GM21529 (cell line): ENCODE measurements around the gene POC1A.
A peak's percentile ranks its signal among the peaks of the same experiment; 100 is the strongest.

Experiments
- ATAC-seq: cut with Tn5 transposase; IDR thresholded peaks from one replicate; pipeline ENCODE4 v1.9.1; 2021; ENCODE audit not compliant: unreplicated experiment

Gene POC1A

GRCh38 chr3:52154135-52155094, at the start of gene POC1A:
Gene POC1A (minus strand): TSS chr3:52154423. CDS start chr3:52154372, 51 bp downstream.
- ATAC-seq, result peak; percentile 80

- ATAC-seq, result no peak
Observed at GRCh38 chr3:52203701-52204100, 49.5 kb upstream of the POC1A start.

- no peak for ATAC-seq
Observed at GRCh38 chr3:52202384-52203077, 48.3 kb upstream of the POC1A start.

GRCh38 chr3:52200981-52201679, 46.9 kb upstream of the POC1A start:
- no peak for ATAC-seq

- no peak for ATAC-seq
Observed at GRCh38 chr3:52198643-52199608, 44.7 kb upstream of the POC1A start.

GRCh38 chr3:52197842-52198625, 43.8 kb upstream of the POC1A start, which contains the start of gene ALAS1:
Gene ALAS1 (plus strand): TSS chr3:52198160. CDS start chr3:52199242, 1,082 bp downstream.
- peak; percentile 81 for ATAC-seq

GRCh38 chr3:52197499-52197841, 43.2 kb upstream of the POC1A start:
- ATAC-seq, result no peak

GRCh38 chr3:52196977-52197376, 42.8 kb upstream of the POC1A start:
- ATAC-seq, result no peak

GRCh38 chr3:52195823-52196331, 41.7 kb upstream of the POC1A start:
- ATAC-seq, result no peak

GRCh38 chr3:52195291-52195597, 41.0 kb upstream of the POC1A start:
- ATAC-seq, result no peak

GRCh38 chr3:52194485-52195290, 40.5 kb upstream of the POC1A start:
- no peak for ATAC-seq

- no peak for ATAC-seq
Observed at GRCh38 chr3:52193065-52193464, 38.8 kb upstream of the POC1A start.

GRCh38 chr3:52191663-52192062, 37.4 kb upstream of the POC1A start:
- no peak for ATAC-seq

GRCh38 chr3:52190294-52191074, 36.3 kb upstream of the POC1A start:
- ATAC-seq, result no peak

- no peak for ATAC-seq
Observed at GRCh38 chr3:52188556-52188955, 34.3 kb upstream of the POC1A start.

GRCh38 chr3:52186729-52187128, 32.5 kb upstream of the POC1A start:
- ATAC-seq, result no peak

- ATAC-seq, result no peak
Observed at GRCh38 chr3:52185837-52186236, 31.6 kb upstream of the POC1A start.

GRCh38 chr3:52185311-52185710, 31.1 kb upstream of the POC1A start:
- no peak for ATAC-seq
